DMS114 treated with DMSO at 0.1 percent for 48 hours (cell line): ENCODE data around the gene PLEKHA1.

Source experiments
- DNase-seq: peaks from one replicate; lab custom pipeline; 2025; ENCODE audit not compliant: unreplicated experiment; lab: John Stamatoyannopoulos, UW

PLEKHA1 gene

DNA sequence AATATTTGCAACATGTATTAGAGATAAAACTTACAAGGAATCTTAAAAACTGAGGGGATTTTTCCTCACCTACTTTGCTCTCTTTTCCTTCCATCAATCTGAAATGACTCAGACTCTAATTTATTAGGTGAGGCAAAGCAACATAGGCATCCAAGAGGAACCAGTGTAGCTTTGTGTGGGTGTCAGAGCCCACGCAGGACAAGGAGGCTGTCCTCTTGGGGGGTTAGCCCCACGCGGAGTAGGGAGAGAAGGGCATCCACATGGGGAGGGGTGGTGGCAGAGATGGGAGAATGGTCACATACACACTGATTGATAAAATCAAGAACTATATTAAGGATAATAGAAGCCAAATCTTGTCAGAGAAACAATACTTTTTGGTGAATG is 46.1 kb downstream of the PLEKHA1 start:
- no peak for DNase-seq

DNA sequence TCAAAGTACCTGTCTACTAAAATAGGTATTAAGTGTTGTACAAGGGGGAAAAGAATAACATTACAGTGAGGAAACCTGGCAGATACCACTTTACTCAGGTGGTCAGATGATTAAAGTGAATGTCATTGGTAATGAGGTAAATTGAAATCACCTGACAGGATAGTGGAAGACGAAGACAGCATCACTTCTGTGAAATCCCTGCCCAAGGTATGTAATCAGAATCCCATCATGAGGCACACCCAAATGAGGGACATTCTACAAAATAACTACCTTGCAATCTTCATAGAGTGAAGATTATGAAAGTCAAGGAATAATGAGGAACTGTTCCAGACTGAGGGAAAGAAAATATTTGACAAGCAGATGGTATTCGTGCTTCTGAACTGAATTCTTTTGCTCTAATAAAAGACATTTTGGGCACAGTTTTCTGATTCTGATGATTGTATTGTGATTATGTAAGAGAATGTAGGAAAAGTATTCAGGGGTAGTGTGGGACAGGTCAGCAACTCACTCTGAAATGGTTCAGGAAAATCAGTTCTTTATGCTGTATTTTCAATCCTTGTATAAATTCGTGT is 46.6 kb downstream of the PLEKHA1 start:
- no peak for DNase-seq

DNA sequence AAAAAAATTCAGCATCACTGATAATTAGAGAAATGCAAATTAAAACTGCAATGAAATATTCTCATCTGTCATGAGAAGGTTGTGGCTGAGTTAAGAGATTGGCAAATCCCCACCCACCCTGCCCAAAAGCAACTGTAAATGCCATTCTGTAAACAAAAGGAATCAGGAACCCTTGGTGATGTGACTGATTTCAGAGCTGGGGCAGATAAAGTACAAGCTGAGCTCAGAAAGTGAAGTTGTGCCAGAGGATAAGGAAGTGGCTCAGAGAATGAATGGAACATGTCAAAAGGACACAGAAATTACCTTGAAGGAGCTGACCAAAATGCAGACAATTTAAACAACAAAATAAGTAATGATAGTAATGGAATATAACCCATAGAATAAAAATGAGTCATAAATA is 47.2 kb downstream of the PLEKHA1 start:
- DNase-seq, result no peak

DNA sequence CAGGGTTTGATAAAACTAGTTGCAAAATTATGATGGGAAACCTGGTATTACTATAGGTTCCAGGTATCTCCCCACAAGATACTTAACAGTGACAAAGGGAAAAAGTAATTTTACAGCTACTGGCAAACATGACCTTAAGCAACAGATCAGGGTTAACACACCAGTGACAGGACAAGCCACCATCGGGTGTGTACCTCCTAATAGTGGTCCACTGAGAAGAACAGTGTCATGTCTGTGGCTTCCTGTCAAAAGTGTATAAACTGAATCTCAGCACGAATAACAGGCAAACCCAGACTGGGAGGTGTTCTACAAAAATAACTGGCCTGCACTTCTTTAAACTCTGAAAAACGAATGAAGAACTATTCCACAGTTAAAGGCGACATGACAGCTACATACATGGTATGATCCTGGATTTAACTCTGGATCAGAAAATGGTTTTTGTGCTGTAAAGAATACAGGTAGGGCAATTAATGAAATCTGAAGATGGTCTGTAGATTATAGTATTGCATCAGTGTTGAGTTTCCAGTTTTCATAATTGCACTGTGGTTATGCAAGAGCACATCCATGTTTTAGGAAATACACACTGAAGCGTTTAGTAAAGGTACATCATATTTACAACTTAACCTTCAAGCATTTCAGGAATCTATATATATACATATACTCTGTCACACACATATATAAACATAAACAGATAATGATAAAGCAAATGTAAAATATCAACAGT is 47.9 kb downstream of the PLEKHA1 start:
- no peak for DNase-seq

DNA sequence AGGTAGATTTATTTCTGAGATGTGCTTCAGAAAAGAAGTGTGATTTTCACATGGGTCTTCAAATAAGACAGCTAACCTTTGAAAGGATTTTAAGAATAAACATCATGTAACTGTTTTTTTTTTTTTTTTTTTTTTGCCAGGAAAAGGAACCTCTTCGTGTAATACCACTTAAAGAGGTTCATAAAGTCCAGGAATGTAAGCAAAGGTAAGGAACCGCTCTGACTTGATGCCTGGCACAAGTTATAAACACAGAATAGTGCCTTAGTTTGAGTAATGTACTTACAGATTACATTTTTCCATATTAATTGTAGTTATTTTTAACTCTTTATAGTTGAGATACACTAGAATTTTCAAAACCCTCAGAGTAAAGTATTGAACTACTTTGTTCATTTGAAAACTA is 49.6 kb downstream of the PLEKHA1 start:
- no peak for DNase-seq

DNA sequence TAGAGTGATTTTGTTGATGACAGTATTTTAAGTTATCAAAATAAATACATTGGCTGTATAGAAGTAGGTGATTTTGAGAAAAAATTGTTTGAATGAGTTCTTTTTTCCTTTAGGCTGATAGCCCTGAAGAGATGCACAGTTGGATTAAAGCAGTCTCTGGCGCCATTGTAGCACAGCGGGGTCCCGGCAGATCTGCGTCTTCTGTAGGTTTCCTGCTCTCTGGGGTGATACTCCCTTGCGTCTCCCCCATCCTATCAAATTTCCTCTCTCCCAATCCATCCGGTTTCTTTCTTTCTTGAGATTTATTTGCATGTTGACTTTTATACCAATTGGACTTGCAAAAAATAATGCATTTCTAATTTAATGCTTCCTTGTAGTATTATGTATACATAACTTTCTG is 52.3 kb downstream of the PLEKHA1 start:
- no peak for DNase-seq

DNA sequence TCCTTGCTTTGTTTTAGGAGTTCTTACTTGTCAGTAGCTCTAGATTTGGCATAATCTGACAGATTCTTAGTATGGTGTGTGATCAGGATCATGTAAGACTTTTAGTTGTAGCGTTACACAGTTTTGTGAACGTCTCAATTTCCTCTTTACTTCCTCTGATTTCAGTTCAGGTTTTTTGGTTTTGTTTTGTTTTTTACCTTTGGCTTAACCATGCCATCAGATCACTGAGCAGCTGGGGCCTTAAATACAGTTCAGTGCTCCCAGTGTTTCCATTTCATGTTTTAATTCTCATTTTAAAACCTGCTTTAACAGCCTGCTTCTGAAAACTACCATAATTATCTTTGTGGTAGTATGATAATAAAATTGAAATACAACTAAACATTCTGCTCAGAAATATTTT is 52.8 kb downstream of the PLEKHA1 start:
- no peak for DNase-seq

DNA sequence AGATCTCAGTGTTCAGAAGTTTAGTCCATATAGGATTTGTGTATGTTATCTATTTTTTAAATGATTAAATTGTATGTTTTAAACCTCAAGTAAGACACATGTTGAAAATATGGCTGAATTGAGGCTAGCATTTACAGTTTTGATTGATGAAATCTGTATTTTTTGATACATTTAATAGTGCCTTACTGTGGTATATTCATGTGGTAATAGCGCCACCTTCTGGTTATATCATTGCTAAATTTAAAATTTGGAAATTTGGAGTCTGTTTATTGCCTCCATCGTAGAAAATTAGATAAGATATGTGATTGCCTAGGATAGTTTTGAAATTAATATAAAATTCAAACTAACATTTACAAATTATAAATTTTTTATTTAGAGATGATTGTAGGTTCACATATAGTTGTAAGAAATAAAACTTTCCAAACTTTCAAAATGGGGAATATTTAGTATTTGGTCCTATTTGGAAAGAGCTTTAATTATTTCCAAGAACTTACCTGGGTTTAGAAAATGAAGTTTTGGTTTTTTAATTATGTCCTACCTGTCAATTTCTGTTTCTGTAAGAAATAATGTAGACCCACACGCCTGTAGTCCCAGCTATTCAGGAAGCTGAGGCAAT is 60.8 kb downstream of the PLEKHA1 start:
- peak; percentile 44 for DNase-seq

DNA sequence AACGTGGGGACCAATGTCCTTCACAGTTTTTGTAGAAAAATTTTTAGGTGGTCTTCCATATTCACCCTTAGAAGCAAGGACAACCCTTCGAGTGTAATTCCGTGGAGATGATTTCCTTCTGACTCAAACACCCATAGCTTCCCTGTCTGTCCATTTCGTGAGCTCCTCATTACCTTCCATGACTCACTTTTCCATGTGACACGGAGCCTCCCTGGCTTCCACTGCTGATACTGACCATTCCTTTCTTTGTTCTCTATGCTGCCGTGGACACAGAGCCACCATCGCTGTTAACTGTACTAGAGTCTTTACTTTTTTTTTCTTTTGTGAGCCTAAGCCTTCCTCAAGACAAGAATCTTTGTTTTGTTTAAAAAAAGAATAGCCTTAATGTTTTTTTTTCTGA is 67.5 kb downstream of the PLEKHA1 start:
- no peak for DNase-seq

DNA sequence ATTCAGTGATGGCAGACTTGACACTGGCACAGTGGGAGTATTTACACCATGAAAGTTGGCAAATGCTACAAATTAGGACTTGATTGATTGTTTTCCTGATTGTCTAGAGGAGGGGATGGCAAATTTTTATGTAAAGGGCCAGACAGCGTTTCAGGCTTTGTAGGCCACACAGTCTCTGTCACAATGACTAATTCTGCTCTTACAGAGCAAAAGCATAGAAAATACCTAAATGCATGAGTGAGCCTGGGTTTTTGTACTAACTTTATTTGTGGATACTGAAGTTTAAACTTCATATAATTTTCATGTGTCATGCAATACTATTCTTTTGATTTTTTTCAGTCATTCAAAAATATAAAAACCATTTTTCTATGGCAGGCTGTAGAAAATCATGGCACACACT is 71.0 kb downstream of the PLEKHA1 start:
- no peak for DNase-seq

DNA sequence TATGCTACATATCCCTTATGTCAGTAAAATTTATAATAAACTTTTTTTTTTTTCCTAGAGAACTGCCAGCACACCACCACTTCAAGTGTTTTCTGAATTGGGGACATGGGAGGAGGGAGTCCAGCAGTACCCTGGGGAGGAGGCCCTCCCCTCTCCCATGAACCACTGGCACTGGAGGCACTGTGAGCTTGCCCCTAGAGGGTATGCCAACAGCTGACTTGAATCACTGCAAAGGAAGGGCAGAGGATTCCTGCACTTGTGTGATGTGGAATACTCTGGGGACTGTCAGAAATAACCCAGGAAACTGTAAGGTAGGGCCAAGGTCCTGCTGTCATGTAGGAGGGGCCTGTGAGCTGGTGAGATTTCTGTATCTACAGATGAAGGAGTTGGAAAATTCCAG is 71.4 kb downstream of the PLEKHA1 start:
- DNase-seq, result no peak

DNA sequence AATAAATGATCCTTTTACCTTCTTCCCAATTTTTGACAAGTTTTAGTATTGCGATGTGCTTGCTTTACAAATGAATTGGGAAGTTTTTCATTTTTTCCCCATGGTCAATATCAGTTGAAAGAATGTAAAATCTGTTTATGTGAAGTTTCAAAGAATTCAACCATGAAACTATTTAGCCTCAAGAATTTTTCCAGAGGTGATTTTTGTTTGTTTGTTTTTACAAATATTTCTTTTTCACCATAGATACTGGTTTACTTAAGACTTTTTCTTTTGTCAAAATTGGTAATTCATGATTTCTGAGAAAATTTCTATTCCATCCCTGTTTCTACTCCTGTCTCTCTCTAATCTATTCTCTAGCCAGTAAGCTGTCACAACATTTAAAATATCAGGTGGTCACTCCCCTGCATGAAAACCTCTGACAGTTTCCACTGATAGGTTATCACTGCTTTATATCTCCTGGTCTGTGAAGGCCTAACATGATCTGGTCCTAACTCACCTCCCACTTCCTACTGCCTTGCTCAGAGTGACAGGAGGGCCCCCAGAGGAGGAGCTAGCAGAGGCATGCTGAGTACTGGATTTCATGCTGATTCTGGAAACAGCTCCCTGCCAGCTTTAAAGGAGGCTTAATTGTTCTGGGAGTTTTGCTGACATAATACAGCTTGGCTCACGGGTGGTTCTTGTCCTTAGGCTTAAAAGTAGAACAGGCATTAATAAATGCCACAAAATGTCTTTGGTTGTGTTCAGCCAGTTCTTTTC is 72.3 kb downstream of the PLEKHA1 start:
- no peak for DNase-seq

DNA sequence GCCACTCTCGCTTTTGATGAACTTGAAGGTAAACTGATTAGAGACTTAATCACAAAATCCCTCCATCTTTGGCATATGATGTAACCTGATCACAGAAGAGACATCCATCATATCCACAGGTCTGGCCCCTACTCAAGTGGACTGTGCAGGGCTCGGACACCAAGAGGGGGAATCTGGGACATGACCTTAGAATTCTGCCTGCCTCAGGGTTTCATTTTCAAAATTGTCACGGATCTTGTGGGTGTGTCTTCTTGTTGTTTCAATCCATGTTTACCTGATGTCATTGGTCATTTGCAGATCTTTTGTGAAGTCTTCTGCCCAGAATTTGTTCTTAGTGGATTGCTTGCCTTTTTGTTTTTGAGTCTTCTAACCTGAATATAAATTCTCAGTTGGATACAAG is 74.1 kb downstream of the PLEKHA1 start:
- no peak for DNase-seq

DNA sequence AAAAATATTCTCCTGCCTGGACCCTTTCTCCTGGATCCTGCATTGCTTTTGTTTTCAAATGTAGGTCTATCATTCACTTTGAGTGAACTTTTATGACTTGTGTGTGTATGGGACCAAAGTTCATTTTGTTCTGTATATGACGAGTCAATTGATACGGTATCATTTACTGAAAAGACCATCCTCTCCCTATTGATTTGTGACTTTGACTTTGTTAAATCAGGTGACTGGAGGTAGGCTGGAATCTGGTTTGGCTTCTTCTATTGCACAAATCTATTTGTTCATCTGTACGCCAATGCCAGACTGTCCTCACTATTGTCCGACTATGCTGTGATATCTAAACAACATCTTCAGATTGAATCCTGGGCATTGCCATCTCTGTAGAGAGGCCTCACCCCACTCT is 74.6 kb downstream of the PLEKHA1 start:
- no peak for DNase-seq

DNA sequence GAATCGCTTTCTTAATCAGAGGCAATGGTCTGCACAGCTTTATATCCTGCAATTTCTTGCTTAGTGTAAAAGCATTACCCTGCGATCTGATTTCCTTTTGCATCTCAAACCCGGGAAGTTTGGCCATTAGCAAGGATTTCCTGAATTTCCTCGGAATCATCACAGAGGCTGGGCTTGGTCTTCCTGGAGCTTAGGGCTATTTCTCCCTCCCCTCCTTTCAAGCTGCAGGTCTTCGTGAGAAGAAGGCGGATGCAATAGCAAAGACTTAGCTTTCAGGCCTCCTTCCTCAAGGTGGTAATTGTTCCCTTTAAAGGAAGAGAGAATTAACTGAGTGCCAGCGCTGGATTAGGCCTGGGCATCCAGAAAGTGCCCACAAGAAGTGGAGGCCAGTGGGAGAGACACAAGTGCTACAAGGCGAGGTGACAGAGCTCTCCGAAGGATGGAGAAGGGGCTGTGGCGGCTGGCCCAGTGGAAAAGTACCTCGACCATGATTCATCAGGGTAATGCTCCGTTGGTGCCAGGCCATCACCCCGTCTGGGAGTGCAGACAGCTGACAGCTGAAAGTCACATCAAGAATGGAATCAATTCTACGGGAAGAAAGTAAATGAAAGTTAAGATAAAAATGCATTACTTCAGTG is 76.0 kb downstream of the PLEKHA1 start:
- no peak for DNase-seq

DNA sequence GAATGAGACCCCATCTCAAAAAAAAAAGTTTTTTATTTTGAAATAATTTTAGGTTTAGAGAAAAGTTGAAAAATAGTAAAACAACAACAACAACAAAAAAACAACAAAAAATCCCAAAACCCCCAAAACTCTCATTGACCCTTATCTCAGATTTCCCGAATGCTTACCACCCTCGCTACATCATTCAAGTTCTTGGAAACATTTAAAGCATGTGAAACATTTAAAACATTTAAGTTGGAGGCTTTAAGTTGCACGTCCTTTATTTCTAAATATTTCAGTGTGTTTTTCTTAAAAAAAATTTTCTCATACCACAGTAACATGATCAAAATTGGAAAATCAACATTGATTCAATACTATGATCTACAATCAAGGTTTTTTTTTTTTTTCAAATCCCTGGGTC is 79.6 kb downstream of the PLEKHA1 start:
- no peak for DNase-seq

DNA sequence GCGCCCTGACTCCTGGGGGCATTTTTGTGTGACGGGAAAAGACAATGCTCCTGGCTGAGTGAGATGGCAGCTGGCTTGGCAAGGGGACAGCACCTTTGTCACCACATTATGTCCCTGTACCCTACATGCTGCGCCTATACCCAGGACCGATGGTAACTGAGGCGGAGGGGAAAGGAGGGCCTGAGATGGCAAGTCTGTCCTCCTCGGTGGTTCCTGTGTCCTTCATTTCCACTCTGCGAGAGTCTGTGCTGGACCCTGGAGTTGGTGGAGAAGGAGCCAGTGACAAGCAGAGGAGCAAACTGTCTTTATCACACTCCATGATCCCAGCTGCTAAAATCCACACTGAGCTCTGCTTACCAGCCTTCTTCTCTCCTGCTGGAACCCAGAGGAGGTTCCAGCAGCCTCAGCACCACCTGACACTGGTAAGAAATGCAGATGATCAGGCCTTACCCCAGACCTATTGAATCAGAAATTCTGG is 80.1 kb downstream of the PLEKHA1 start, which contains the start of gene ARMS2:
Gene ARMS2 (plus strand): TSS at position 51 of the 478 bp plus-strand sequence. CDS start 75 bp downstream, at position 126.
- no peak for DNase-seq

DNA sequence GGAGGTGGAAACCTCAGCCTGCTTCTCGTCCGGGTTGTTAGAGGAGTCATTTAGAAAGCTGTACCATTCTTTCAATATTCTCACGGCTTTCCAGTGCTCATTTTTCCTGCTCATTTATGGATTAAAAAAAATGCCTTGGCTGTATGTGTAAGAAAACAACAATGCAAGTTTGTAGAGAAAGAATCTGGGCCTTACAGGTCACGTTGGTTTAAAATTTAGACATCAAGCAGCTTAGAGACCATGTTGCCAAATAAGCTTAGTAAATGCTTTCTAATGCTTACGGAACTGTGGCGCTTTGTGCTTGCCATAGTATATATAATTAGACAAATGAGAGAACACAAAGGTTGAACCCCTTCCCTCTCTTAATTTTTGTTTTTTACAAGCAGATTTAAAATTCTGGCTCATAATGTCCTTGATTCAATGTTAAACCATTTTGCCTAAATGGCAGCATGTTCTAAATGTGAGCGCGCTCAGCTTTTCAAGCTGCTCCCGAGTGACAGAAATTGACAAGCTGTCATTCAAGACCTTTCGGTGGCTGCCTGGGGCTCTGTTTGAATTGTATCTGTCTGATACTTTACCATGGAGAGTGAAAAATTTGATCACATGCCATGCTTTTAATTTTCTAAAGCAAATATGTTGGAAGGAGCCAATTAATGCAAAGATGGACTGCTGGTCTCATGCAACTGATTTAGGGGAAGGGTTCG is 81.0 kb downstream of the PLEKHA1 start:
- DNase-seq, result no peak

DNA sequence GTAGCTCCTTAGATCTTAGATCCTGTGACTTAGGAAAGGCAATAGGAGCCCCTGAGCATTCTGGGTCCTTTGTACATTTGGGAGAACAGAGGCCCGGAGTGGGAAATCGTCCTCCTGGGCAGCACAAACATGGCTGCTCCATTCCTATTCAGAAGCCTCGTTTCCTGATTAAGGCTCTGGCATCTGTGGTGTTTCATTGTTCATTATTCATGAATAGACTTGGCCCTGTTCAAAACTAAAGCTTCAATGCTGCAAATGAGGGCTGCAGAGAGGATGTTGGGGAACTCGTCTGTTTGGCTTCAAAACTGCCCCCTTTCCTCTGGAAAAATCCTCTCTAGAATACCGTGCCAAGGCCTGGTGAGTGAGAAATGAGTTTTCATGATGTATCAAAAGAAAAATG is 83.4 kb downstream of the PLEKHA1 start:
- DNase-seq, result no peak

DNA sequence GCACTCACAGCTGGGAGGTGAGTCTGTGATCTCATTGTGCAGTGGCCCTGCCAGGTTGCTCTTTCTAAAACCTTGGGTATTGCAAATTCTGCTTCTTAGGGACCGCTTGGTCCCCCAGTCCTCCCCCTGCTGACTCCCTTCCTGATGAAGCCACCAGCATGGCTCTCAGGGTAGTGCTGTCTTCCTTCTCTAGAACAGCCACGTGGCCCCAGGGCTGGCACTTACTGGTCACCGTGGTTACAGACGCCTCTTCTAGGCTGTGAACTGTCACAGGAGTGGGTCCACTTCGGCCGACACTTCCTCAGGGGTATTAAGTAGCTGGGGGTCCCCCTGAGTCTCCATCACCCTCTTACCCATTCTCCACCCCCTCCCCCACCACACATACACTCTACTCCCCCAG is 84.2 kb downstream of the PLEKHA1 start:
- no peak for DNase-seq
